Gastroesophageal sphincter (tissue), 4 donors: ENCODE measurements around the gene IL36G. TPM values are rescaled to one million over a fixed set of nuclear protein-coding genes. Genes with fewer than 3 reads are reported as not detected.

Source experiments
- ATAC-seq: fragments of 150-250 bp; one replicate; pipeline ENCODE4 v1.9.1; 2016; ENCODE audit warnings: mild to moderate bottlenecking, moderate library complexity
- H3K27ac ChIP-seq, 4 donors: fragments of 200-600 bp; sonication (generic) in 3 of 4; 1 replicate in 3 of 4; 2 replicates in 1 of 4; pipeline ENCODE4 v1.5.1; 2016 to 2019
- H3K27me3 ChIP-seq: fragments of 200-600 bp; sonication (generic); one replicate; pipeline ENCODE4 v1.5.1; 2019
- H3K36me3 ChIP-seq, 2 donors: fragments of 200-600 bp; sonication (generic); one replicate each; pipeline ENCODE4 v1.5.1; 2019; ENCODE audit warnings: control low read depth in 1 of 2
- H3K4me1 ChIP-seq, 3 donors: fragments of 200-600 bp; sonication (generic); 1 replicate in 2 of 3; 2 replicates in 1 of 3; pipeline ENCODE4 v1.5.1; 2016 to 2019; ENCODE audit warnings: control low read depth in 2 of 3
- H3K4me3 ChIP-seq, 2 donors: fragments of 200-600 bp; sonication (generic); one replicate each; pipeline ENCODE4 v1.5.1; 2019; ENCODE audit warnings: mild to moderate bottlenecking in 1 of 2, moderate library complexity in 1 of 2
- H3K9me3 ChIP-seq, 3 donors: fragments of 200-600 bp; sonication (generic); one replicate each; pipeline ENCODE4 v1.5.1; 2017 to 2019; ENCODE audit warnings: control low read depth in 2 of 3
- CTCF ChIP-seq, 4 experiments: fragments of 200-600 bp in 2 of 4; fragments of 450-650 bp in 2 of 4; sonication (generic) in 1 of 4; IDR thresholded peaks; one replicate each; pipeline ENCODE4 v1.5.1; 2017 to 2019; ENCODE audit warnings: antibody characterized with exemption in 4 of 4, mild to moderate bottlenecking in 2 of 4, moderate library complexity in 2 of 4
- EP300 ChIP-seq: sonication (generic); formaldehyde crosslinking; IDR thresholded peaks from one replicate; pipeline ENCODE4 v1.6.1; 2017; ENCODE audit warnings: antibody characterized with exemption, mild to moderate bottlenecking
- POLR2A ChIP-seq, 2 donors: fragments of 450-650 bp; IDR thresholded peaks; one replicate each; pipeline ENCODE4 v1.6.1; 2017; ENCODE audit warnings: antibody characterized with exemption in 2 of 2, mild to moderate bottlenecking in 2 of 2, moderate library complexity in 1 of 2
- POLR2AphosphoS5 ChIP-seq: sonication (generic); formaldehyde crosslinking; IDR thresholded peaks from one replicate; pipeline ENCODE4 v1.6.1; 2017; ENCODE audit warnings: antibody characterized with exemption
- WGBS, 2 donors: methylation state at CpG; one replicate each; pipeline ENCODE4 v1.1.5; 2018; ENCODE audit warnings: low coverage in 1 of 2; 5-methylcytosine and 5-hydroxymethylcytosine counted together
- total RNA-seq, 4 donors: library from RNA; depleted of rRNA; stranded (reverse); fragments of >200 nt; gene quantifications; one replicate each; pipeline ENCODE4 v1.1.0, GENCODE V29; 2016

IL36G gene
- total RNA-seq, 4 donors from 2014 or later: 0.78 to 1.8 TPM; not detected in 2

GRCh38 chr2:112979731-112980130, 1.9 kb downstream of the IL36G start:
- TF ChIP-seq POLR2AphosphoS5 (no peak), CTCF (IDR thresholded peaks at IDR 0.05) (no peak), EP300 (no peak), POLR2A (IDR thresholded peaks at IDR 0.05) (no peak)
- H3K27me3 ChIP-seq: peaks cover 8% of the 10 kb centered on the region
- H3K4me3 ChIP-seq: no peak overlapping the region
- H3K9me3 ChIP-seq: no peaks in the 10 kb centered on the region
- no peak overlapping the region for H3K27ac ChIP-seq
- 67% methylated on average over 1 of the region's 1 CpG; no CpG with 5 or more reads in 1 of the 2 donors for WGBS, 2 donors
- no peaks in the 10 kb centered on the region for H3K36me3 ChIP-seq
- no peak for ATAC-seq
- H3K4me1 ChIP-seq: no peaks in the 10 kb centered on the region

- Histone ChIP-seq H3K36me3 (no peaks in the 10 kb centered on the region), H3K9me3 (no peaks in the 10 kb centered on the region), H3K27ac (no peak overlapping the region), H3K27me3 (peaks cover 8% of the 10 kb centered on the region), H3K4me3 (no peak overlapping the region), H3K4me1 (no peaks in the 10 kb centered on the region)
- 38 to 80% methylated on average over 1 of the region's 1 CpG for WGBS, 2 donors
- no peak for ATAC-seq
- TF ChIP-seq POLR2AphosphoS5: no peak
- no peak for TF ChIP-seq CTCF (IDR thresholded peaks at IDR 0.05)
- TF ChIP-seq EP300: no peak
- no peak for TF ChIP-seq POLR2A (IDR thresholded peaks at IDR 0.05)
These were observed 2.7 kb downstream of the IL36G start for GRCh38 chr2:112980537-112980936.

GRCh38 chr2:112985090-112985489, 7.3 kb downstream of the IL36G start:
- Histone ChIP-seq H3K9me3 (peaks cover 0 to 14% (median 0%) of the 10 kb centered on the region in 3 donors), H3K4me3 (no peak overlapping the region), H3K36me3 (no peaks in the 10 kb centered on the region), H3K4me1 (no peaks in the 10 kb centered on the region), H3K27ac (no peak overlapping the region), H3K27me3 (no peaks in the 10 kb centered on the region)
- ATAC-seq: no peak
- 81 to 96% methylated on average over 5 of the region's 5 CpGs for whole genome bisulfite sequencing, 2 donors
- no peak for TF ChIP-seq POLR2AphosphoS5
- no peak for TF ChIP-seq EP300
- no peak for TF ChIP-seq POLR2A (IDR thresholded peaks at IDR 0.05)
- TF ChIP-seq CTCF (IDR thresholded peaks at IDR 0.05): no peak

- no peak for ATAC-seq
- TF ChIP-seq POLR2AphosphoS5: no peak
- Histone ChIP-seq H3K27me3 (no peaks in the 10 kb centered on the region), H3K36me3 (no peaks in the 10 kb centered on the region), H3K27ac (no peak overlapping the region), H3K9me3 (peaks cover 0 to 32% (median 0%) of the 10 kb centered on the region in 3 donors), H3K4me1 (no peaks in the 10 kb centered on the region), H3K4me3 (no peak overlapping the region)
- WGBS, 2 donors: 72 to 80% methylated on average over 3 of the region's 3 CpGs
These were observed 11.8 kb downstream of the IL36G start for GRCh38 chr2:112989611-112990010.

- Histone ChIP-seq H3K36me3 (no peaks in the 10 kb centered on the region), H3K27me3 (no peaks in the 10 kb centered on the region), H3K9me3 (peaks cover 0 to 30% (median 0%) of the 10 kb centered on the region in 3 donors), H3K27ac (no peak overlapping the region), H3K4me1 (no peaks in the 10 kb centered on the region), H3K4me3 (no peak overlapping the region)
- TF ChIP-seq POLR2AphosphoS5: no peak
- no peak for TF ChIP-seq POLR2A (IDR thresholded peaks at IDR 0.05)
- TF ChIP-seq CTCF (IDR thresholded peaks at IDR 0.05): no peak
- no peak for TF ChIP-seq EP300
- ATAC-seq: no peak
These were observed 16.0 kb downstream of the IL36G start for GRCh38 chr2:112993831-112994230.
